RCC 7860 (cell line): ENCODE measurements around the gene OR9Q1.
"Not testable (repeated sequence)": the region's sequence is repeated elsewhere in the genome, so short reads cannot be mapped to it uniquely, and the experiment has no call there.

Experiments
- DNase-seq: peaks from one replicate; pipeline ENCODE4 v3.0.0-alpha.2; 2015; ENCODE audit warnings: low spot score
- FAIRE-seq: peaks from 2 replicates; lab custom pipeline; 2012; peaks lifted over from hg19 to GRCh38; lab: Jason Lieb, UNC

Gene OR9Q1

GRCh38 chr11:58023435-58023931, at the start of gene OR9Q1:
Gene OR9Q1 (plus strand): TSS chr11:58023881. CDS start chr11:58179445, 155,564 bp downstream.
- FAIRE-seq (no peak), DNase-seq (no peak)

GRCh38 chr11:57974132-57974531, 49.5 kb upstream of the OR9Q1 start:
- FAIRE-seq: no peak

GRCh38 chr11:57974848-57975601, 48.7 kb upstream of the OR9Q1 start:
- DNase-seq: no peak
- FAIRE-seq: no peak

More at GRCh38 chr11:57974132-57974531, 49.5 kb upstream of the OR9Q1 start:
- no peak for DNase-seq

GRCh38 chr11:57977709-57978108, 46.0 kb upstream of the OR9Q1 start:
- DNase-seq: no peak
- FAIRE-seq: no peak

GRCh38 chr11:57978686-57979531, 44.8 kb upstream of the OR9Q1 start:
- no peak for DNase-seq
- no peak for FAIRE-seq

- DNase-seq (no peak), FAIRE-seq (no peak)
Measured at GRCh38 chr11:57979532-57980079, 44.1 kb upstream of the OR9Q1 start.

- no peak for FAIRE-seq
Measured at GRCh38 chr11:57980201-57980600, 43.5 kb upstream of the OR9Q1 start.

GRCh38 chr11:57981536-57981935, 42.1 kb upstream of the OR9Q1 start:
- no peak for DNase-seq
- no peak for FAIRE-seq

More at GRCh38 chr11:57980201-57980600, 43.5 kb upstream of the OR9Q1 start:
- DNase-seq: no peak

- DNase-seq: no peak
- no peak for FAIRE-seq
Measured at GRCh38 chr11:57982776-57983175, 40.9 kb upstream of the OR9Q1 start.

GRCh38 chr11:57983191-57983590, 40.5 kb upstream of the OR9Q1 start:
- DNase-seq: no peak
- no peak for FAIRE-seq

GRCh38 chr11:57999523-57999922, 24.2 kb upstream of the OR9Q1 start:
- DNase-seq, FAIRE-seq: not testable (repeated sequence)

- FAIRE-seq, DNase-seq: not testable (repeated sequence)
Measured at GRCh38 chr11:58000021-58000420, 23.7 kb upstream of the OR9Q1 start.

GRCh38 chr11:58000699-58001098, 23.0 kb upstream of the OR9Q1 start:
- DNase-seq (no peak), FAIRE-seq (no peak)

GRCh38 chr11:58003036-58003435, 20.6 kb upstream of the OR9Q1 start:
- no peak for DNase-seq
- FAIRE-seq: no peak

- no peak for FAIRE-seq
Measured at GRCh38 chr11:58003591-58003990, 20.1 kb upstream of the OR9Q1 start.

GRCh38 chr11:58004664-58005063, 19.0 kb upstream of the OR9Q1 start:
- DNase-seq: no peak
- FAIRE-seq: no peak

More at GRCh38 chr11:58003591-58003990, 20.1 kb upstream of the OR9Q1 start:
- no peak for DNase-seq

- peak; percentile 71 for DNase-seq
- peak; percentile 89 for FAIRE-seq
Measured at GRCh38 chr11:58006940-58007339, 16.7 kb upstream of the OR9Q1 start.

- DNase-seq (no peak), FAIRE-seq (no peak)
Measured at GRCh38 chr11:58011771-58012170, 11.9 kb upstream of the OR9Q1 start.

- peak; percentile 93 for FAIRE-seq
Measured at GRCh38 chr11:58024601-58025091, 965 bp downstream of the OR9Q1 start.

GRCh38 chr11:58027341-58027740, 3.7 kb downstream of the OR9Q1 start:
- FAIRE-seq (no peak), DNase-seq (no peak)

More at GRCh38 chr11:58024601-58025091, 965 bp downstream of the OR9Q1 start:
- DNase-seq: peak; percentile 76
